Stomach (tissue), 4 donors: ENCODE results near the gene GM2A.

ENCODE experiments used
- CTCF ChIP-seq, 7 experiments: fragments of 450-650 bp in 4 of 7; fragments of 200-600 bp in 3 of 7; sonication (generic) in 3 of 7; IDR thresholded peaks; one replicate each; pipeline ENCODE4 v1.5.1; 2016 to 2019; ENCODE audit warnings: antibody characterized with exemption in 7 of 7, control low read depth in 2 of 7, mild to moderate bottlenecking in 1 of 7
- EP300 ChIP-seq: sonication (generic); formaldehyde crosslinking; IDR thresholded peaks from one replicate; pipeline ENCODE4 v1.6.1; 2017; ENCODE audit warnings: antibody characterized with exemption
- POLR2A ChIP-seq, 4 donors: fragments of 450-650 bp; IDR thresholded peaks; one replicate each; pipeline ENCODE4 v1.6.1; 2016; ENCODE audit warnings: antibody characterized with exemption in 4 of 4, control low read depth in 2 of 4, mild to moderate bottlenecking in 1 of 4, moderate library complexity in 1 of 4
- POLR2AphosphoS5 ChIP-seq, 3 donors: sonication (generic); formaldehyde crosslinking; IDR thresholded peaks; one replicate each; pipeline ENCODE4 v1.6.1; 2016; ENCODE audit warnings: antibody characterized with exemption in 3 of 3

- TF ChIP-seq POLR2A (IDR thresholded peaks at IDR 0.05) (no peak), POLR2AphosphoS5 (IDR thresholded peaks at IDR 0.05) (no peak), CTCF (IDR thresholded peaks at IDR 0.05) (no peak), EP300 (no peak)
Observed at GRCh38 chr5:151249281-151249680, 3.7 kb upstream of the GM2A start.
